PC-3 (cell line): ENCODE measurements around the gene TMEM18.

Experiments used
- EZH2phosphoT487 ChIP-seq: fragments of 300-600 bp; sonication (generic); IDR thresholded peaks from 2 replicates; pipeline ENCODE4 v1.6.1; 2018; ENCODE audit warnings: mild to moderate bottlenecking, antibody characterized with exemption, low read length, borderline replicate concordance
- TF ChIP-seq, protein P1 (sequence below): fragments of 300-600 bp; sonication (generic); conservative IDR thresholded peaks from 2 replicates; pipeline ENCODE4 v1.5.1; 2017; ENCODE audit warnings: antibody characterized with exemption, low read depth, mild to moderate bottlenecking, low read length

DNA sequence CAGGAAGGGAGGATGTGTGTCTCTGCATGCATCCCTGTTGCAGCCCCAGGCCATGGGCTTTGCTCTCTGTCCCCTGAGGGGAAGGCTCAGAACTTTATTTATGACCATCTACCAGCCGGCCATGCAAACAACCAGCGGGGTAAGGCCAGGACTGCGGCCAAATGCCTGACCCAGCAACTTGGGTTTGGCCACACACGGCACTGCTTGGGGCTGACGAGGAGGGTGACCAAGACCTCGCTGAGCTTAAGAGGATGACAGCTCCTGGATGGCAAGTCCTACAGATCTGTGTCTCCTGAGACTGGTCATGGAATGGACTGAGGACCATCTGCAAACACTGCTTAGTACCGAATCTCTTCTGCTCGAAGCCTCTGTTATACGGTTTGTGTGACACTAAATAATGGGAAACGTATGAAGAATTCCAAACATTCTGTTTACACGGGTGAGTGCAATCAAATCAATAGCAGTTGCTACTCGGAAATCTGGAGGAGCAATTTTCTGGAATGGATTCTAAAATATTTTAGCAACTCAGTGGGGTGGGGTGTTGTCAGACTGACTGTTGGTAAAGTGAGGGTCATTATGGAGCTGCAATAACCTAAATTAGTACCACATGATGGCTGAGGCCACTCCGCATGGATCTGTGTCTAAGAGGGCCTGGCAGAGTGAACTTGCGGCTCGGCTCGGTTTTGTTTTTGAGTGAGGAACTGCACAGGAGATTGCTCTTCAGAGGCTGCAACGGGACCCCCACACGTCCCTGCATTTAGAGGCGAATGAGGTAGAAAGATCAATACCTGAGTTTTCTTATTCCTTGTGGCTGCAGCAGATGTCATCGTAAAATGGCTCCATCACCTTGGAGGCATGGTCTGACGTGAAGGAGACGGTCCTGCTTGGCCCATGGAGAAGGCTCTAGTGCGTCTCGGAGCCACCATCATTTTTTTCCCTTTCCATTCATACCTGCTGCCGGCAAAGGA, 26.6 kb downstream of the TMEM18 start:
- TF ChIP-seq, protein P1, sequence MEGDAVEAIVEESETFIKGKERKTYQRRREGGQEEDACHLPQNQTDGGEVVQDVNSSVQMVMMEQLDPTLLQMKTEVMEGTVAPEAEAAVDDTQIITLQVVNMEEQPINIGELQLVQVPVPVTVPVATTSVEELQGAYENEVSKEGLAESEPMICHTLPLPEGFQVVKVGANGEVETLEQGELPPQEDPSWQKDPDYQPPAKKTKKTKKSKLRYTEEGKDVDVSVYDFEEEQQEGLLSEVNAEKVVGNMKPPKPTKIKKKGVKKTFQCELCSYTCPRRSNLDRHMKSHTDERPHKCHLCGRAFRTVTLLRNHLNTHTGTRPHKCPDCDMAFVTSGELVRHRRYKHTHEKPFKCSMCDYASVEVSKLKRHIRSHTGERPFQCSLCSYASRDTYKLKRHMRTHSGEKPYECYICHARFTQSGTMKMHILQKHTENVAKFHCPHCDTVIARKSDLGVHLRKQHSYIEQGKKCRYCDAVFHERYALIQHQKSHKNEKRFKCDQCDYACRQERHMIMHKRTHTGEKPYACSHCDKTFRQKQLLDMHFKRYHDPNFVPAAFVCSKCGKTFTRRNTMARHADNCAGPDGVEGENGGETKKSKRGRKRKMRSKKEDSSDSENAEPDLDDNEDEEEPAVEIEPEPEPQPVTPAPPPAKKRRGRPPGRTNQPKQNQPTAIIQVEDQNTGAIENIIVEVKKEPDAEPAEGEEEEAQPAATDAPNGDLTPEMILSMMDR, result no peak
- no peak for TF ChIP-seq EZH2phosphoT487
